GM12891 (cell line): ENCODE data around the gene AFF4.

ENCODE experiments used
- DNase-seq: peaks from one replicate; pipeline ENCODE4 v3.0.0; 2011; ENCODE audit warnings: low spot score; ENCODE audit not compliant: insufficient read length
- FAIRE-seq: peaks from 2 replicates; lab custom pipeline; 2011; peaks lifted over from hg19 to GRCh38; lab: Jason Lieb, UNC
- PAX5 ChIP-seq: IDR thresholded peaks from 2 replicates; pipeline ENCODE4 v1.6.1; 2011; ENCODE audit warnings: low read length, moderate library complexity, mild to moderate bottlenecking; ENCODE audit not compliant: insufficient read depth, severe bottlenecking
- POLR2A ChIP-seq: IDR thresholded peaks from 2 replicates; pipeline ENCODE4 v1.6.1; 2011; ENCODE audit warnings: low read depth, low read length, control low read depth
- POLR2AphosphoS5 ChIP-seq: IDR thresholded peaks from 2 replicates; pipeline ENCODE4 v1.6.1; 2011; ENCODE audit warnings: low read depth, low read length, control low read depth
- POU2F2 ChIP-seq: IDR thresholded peaks from 2 replicates; pipeline ENCODE4 v1.6.1; 2011; ENCODE audit warnings: low read depth, mild to moderate bottlenecking, control low read depth, low read length, moderate library complexity
- SPI1 ChIP-seq: IDR thresholded peaks from 2 replicates; pipeline ENCODE4 v1.6.1; 2011; ENCODE audit warnings: low read depth, low read length, control low read depth
- TAF1 ChIP-seq: IDR thresholded peaks from 2 replicates; pipeline ENCODE4 v1.6.1; 2011; ENCODE audit warnings: low read depth, low read length, control low read depth

The AFF4 gene

DNA sequence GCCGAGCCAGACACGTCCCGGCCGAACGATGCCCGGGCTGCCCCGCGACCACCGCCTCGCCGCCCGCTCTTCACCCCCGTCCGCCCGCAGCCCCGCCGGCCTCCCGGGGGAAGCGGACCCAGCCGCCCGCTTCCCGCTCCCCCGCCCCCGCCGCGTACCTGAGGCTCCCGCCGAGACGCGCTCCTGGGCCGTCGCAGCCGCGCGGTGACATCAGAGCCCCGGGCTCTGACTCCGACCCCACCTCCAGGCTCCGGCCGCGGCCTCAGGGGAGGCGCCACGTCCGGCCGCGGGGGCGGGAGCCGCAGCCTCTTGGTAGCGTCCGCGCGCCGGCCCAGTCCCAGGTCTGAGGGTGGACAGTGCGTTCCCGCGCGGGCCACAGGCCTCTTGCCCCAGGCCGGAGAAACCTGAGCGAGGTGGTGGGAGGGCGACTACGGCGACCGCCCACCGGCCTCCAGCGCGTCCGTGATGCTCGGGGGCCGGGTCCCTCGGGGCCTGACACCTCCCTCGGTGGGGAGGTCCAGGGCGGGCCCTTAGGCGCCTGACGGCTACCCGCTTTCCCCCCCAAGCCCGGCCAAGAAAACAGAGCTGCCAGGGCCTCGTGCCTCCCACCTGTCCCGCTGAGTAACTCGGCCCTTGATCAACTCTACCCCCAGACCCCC, 132.9 kb downstream of the AFF4 start, which contains the start of gene SHROOM1:
TSS of gene SHROOM1 (minus strand) at position 212 of the 659 bp plus-strand sequence. CDS start 4,507 bp downstream, outside the sequence.
- no peak for TF ChIP-seq POLR2A
- TF ChIP-seq TAF1: no peak
- no peak for TF ChIP-seq SPI1
- no peak for TF ChIP-seq POU2F2
- TF ChIP-seq POLR2AphosphoS5: no peak
- TF ChIP-seq PAX5: no peak
- DNase-seq: peak; percentile 73
- no peak for FAIRE-seq

DNA sequence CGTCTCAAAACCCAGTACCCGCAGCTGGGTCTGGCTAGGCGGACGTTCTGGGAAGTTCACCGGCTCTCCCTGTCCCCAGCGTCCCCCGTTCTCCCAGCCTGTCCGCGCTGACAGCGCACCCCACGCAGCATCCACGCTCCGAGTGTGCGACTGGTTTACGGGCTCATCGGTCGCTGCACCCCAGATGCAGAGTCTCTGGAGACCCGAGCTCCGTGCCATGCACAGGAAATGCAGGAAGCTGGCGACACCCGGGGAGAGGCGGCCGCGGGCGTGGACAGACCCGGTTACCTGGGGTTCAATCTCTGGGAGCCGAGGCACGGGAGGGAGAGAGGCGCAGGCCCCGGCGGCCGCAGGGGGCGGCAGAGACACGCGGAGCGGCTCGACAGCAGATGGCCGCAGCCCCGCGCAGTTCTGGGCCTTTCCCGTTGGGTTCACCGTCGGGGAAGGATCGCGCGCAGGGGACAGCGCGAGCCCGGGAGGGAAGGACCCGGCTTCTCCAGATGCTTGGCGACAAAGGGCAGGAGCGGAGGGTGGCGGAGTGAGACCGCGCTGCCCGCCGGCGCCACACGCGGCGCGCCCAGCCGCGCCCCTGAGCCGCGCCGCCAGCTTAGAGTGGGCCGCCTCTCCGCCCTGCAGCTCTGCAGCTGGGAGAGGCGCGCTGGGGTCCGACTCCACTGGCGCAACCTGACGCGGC, 133.5 kb downstream of the AFF4 start:
- no peak for TF ChIP-seq POLR2AphosphoS5
- TF ChIP-seq PAX5: no peak
- no peak for TF ChIP-seq TAF1
- no peak for TF ChIP-seq SPI1
- TF ChIP-seq POU2F2: no peak
- no peak for TF ChIP-seq POLR2A
- DNase-seq (peak; percentile 92), FAIRE-seq (peak; percentile 92)

DNA sequence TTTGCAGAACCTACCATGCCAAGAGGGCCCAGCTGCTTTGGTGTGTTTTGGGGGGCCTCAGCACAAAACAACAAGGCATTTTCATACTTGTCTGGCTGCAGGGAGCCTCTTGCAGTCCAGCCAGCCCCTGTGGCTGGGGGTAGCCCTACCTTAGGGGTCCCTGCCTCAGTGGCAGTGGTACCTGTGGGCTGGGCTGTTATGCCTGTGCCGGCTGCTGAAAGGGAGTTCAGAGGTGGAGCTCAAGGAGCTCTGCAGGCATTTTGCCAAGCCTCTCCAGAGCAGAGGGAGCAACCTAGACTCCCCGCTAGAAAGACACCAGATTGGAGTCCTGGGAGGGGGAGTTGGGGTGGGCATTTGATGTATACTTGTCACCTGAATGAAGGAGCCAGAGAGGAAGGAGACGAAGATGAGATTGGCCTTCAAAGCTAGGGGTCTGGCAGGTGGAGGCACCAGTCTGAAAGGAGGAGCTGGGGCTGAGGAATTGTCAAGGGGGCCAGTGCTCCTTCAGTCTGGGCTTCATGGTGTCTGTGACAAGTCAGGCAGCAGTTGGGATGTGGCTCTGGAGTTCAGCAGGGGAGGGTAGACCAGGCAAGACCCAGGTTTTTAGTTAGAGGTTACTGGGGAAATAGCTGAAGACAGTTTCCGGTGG, 134.5 kb downstream of the AFF4 start:
- FAIRE-seq (peak; percentile 56), DNase-seq (no peak)
- no peak for TF ChIP-seq POU2F2
- TF ChIP-seq SPI1: no peak
- no peak for TF ChIP-seq TAF1
- no peak for TF ChIP-seq POLR2AphosphoS5
- TF ChIP-seq PAX5: no peak
- no peak for TF ChIP-seq POLR2A

DNA sequence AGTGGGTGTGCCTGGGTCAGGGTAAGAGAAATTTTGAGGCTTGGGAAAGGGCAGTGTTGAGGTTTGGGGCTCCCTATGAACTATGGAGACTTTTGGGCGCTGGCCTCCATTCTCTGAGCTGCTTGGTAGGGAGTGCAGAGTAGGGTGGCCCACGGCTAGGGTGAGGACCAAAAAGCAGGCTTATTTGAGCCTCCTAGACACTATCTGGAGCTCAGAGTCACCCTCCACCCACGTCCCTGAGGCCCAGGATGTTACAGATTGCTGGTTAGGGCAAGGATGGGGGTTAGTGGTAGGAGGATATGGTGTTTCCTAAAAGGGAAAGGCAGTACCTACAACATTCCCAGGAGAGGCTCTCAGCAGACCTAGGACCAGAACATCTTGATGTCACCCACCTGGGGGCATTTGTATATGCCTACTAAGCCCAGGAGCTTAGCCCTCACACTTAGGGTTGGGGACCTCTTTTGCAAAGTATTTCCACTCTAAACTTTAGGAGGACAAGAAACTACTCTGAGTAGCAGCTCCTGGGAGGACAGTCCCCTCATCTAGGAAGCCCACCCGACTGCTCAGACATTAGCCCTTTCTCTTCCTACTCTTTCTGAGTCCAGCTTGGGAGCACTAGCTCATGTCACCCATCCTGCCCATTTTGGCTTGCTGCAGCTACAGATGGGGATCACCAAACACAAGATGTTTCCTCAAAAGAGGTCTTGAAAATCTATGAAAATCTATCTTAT, 135.3 kb downstream of the AFF4 start:
- FAIRE-seq (no peak), DNase-seq (no peak)
- TF ChIP-seq SPI1 (no peak), TAF1 (no peak), POLR2A (no peak), POLR2AphosphoS5 (no peak), POU2F2 (no peak), PAX5 (no peak)

DNA sequence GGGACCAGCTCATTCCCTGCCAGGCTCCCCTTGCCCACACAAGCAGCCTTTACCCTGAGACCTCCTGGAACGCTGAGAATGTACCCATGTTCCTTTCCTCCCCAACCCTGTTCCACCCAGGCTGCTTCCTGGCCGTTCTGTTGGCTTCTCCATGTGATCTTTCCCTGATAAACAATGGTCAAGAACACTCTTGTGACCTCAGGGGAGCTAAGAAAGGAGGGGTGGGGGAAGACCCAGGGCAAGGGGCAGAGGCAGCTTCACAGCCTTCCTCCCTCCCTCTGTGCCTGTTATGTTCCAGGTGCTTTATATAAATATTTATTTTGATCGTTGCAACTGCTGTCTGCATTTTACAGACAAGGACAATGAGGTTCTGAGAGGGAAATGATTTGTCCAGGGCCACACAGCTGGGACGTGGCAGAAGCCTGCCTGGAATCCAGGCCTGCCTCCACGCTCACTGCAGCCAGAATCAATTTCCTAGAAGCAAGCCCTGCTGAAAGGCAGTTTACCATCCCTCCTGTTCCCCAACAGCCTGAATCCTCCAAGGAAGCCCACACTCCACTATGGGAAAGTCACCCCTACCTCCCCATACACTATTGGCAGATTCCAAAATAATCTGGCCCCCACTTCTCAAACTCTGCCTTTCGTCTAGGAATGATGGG, 136.9 kb downstream of the AFF4 start:
- FAIRE-seq (no peak), DNase-seq (no peak)
- TF ChIP-seq PAX5 (no peak), SPI1 (no peak), POLR2AphosphoS5 (no peak), POLR2A (no peak), POU2F2 (no peak), TAF1 (no peak)

DNA sequence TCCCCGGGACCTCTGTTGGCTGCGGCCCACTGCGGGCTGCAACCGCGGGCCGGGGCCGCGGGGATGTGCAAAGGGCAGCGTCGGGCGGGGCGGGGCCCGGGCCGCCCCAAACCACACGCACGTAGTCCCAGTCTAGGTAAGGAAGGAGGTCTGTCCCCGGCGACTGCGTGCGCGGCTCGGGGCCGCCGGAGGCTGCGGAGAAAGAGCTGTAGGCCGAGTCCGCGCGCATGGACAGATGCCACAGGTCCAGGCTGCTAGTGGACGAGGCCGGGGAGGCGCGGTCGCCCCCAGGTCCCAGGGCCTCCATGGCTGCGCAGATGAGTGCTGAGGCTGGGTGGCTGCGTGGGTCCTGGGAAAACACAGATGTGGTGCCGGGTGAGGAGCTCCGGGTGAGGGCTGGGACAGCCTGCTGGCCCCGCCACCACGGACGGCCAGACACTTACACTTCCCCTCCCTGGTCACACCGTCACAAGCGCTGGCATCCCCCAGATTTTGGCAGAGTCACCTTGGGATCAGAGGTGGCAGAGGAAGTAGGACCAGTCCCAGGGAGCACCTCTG, 137.5 kb downstream of the AFF4 start:
- DNase-seq (no peak), FAIRE-seq (peak; percentile 54)
- no peak for TF ChIP-seq POLR2A
- no peak for TF ChIP-seq SPI1
- no peak for TF ChIP-seq TAF1
- no peak for TF ChIP-seq POU2F2
- no peak for TF ChIP-seq PAX5
- TF ChIP-seq POLR2AphosphoS5: no peak
